Measurements from ENCODE around the gene PRRT1. TPM values are rescaled to one million over a fixed set of nuclear protein-coding genes. Genes with fewer than 3 reads are reported as not detected.
A peak's percentile ranks its signal among the peaks of the same experiment; 100 is the strongest.

PRRT1 gene
- total and polyA plus RNA-seq, 2 of the 4 experiments (the other 2 are of a cell fraction) = 0.99 TPM; not detected in 1

DNA sequence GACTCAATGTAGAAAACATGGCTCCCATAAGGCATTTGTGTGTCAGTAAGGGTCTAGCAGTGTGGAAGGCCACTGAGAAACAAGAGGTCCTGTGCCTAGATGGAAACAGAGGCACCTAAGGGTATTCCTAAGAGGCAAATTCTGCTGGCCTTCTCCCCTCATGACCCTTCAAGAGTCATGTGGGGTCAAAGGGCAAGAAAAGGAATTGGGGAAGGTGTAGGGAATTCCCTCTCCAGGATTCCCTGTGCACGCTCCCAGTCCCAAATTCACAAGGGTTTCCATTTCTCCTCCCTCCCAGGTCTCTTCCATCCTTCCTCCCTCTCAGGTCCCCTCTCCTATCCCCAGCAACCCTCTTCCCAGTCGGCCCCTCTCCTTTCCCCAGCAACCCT lies 23.6 kb upstream of the PRRT1 start:
- H3K36me3 ChIP-seq (ENCODE audit: control insufficient read depth, insufficient read depth, low read length) = peaks cover 14% of the 10 kb centered on the region
- BruUV-seq (replicated peaks) = no TSS peak
- peak overlapping the region; percentile 95 for H3K9ac ChIP-seq (ENCODE audit: low read depth, low read length)
- H3K9me3 ChIP-seq (ENCODE audit: control insufficient read depth, insufficient read depth, low read length) = no peaks in the 10 kb centered on the region
- peak overlapping the region; percentile 98 for H3K4me2 ChIP-seq (ENCODE audit: low read depth, low read length)
- H3K27me3 ChIP-seq (ENCODE audit: control insufficient read depth, insufficient read depth, low read length) = no peaks in the 10 kb centered on the region
- H2BK15ac ChIP-seq (ENCODE audit: low read depth, low read length) = no peak overlapping the region
- H3K4me3 ChIP-seq (ENCODE audit: insufficient read depth, low read depth, low read length) = peak overlapping the region; percentile 76
- ATAC-seq (ENCODE audit: low read depth) (no peak), DNase-seq (no peak)
- peak overlapping the region; percentile 47 to 76; a peak in 2 of 4 replicates for H4K8ac ChIP-seq (ENCODE audit: low read depth in 2 of 2, low read length in 2 of 2)
- peaks cover 30% of the 10 kb centered on the region for H3K9me1 ChIP-seq (ENCODE audit: insufficient read depth, low read length)
- peaks cover 7% of the 10 kb centered on the region for H3K4me1 ChIP-seq (ENCODE audit: control insufficient read depth, insufficient read depth, low read length)
- H2AK5ac ChIP-seq (ENCODE audit: low read depth, low read length) = peak overlapping the region; percentile 97
- peaks cover 3% of the 10 kb centered on the region; the same call in 1 of the 2 replicates for H4K20me1 ChIP-seq (ENCODE audit: insufficient read depth, low read length)
- peak overlapping the region; percentile 99 for H2AK9ac ChIP-seq (replicated peaks; ENCODE audit: low read depth, low read length, poor library complexity)
- peak overlapping the region; percentile 82; the same call in 1 of the 2 replicates for H4K91ac ChIP-seq (ENCODE audit: insufficient read depth, low read depth, low read length)
- peak overlapping the region; percentile 82 for H2BK5ac ChIP-seq (ENCODE audit: low read depth, low read length, poor library complexity, severe bottlenecking)
- intact Hi-C loops (cut with micrococcal nuclease) = loop anchor here (5.0 kb wide), 1 partner anchor 58 kb away; no protein-coding TSS in a partner anchor
- CTCF ChIA-PET = no interaction called here
- H2AFZ ChIP-seq (replicated peaks; ENCODE audit: low read length, poor library complexity) = peak overlapping the region; percentile 93
- H3K23ac ChIP-seq (ENCODE audit: low read depth, low read length) = peak overlapping the region; percentile 92
- H3K27ac ChIP-seq (ENCODE audit: insufficient read depth, low read length) = peak overlapping the region; percentile 96
- peaks cover 35 to 71% of the 10 kb centered on the region in 2 experiments for H3K79me1 ChIP-seq (ENCODE audit: low read depth in 1 of 2, low read length in 2 of 2)
- no peak for TF ChIP-seq BHLHE40 (IDR thresholded peaks at IDR 0.05; ENCODE audit: low read depth, low read length)
- TF ChIP-seq MAZ (IDR thresholded peaks at IDR 0.05; ENCODE audit: borderline replicate concordance, low read depth, low read length) = 0 out of 2 replicates have a peak, but pooled peaks have one; percentile 8
- H2BK120ac ChIP-seq (ENCODE audit: low read depth, low read length) = no peak overlapping the region
- no peak overlapping the region for H2BK20ac ChIP-seq (ENCODE audit: low read depth, low read length)
- peak overlapping the region; percentile 77; the same call in 1 of the 2 replicates for H3K56ac ChIP-seq (ENCODE audit: extremely low read depth, insufficient read depth, low read length)
- H3K18ac ChIP-seq (ENCODE audit: low read depth, low read length) = no peak overlapping the region; the same call in 1 of the 2 replicates
- no CpG with 5 or more reads among the region's 2 CpGs for WGBS, 2 experiments (ENCODE audit: extremely low coverage in 2 of 2, insufficient read length in 1 of 2)
- dilution Hi-C loops (cut with HindIII; ENCODE audit: low sequenced_read_pairs, unreplicated experiment) = no loop called here
- no peak overlapping the region for H4K5ac ChIP-seq (ENCODE audit: low read depth, low read length)
- in situ Hi-C loops (cut with MboI; ENCODE audit: low sequenced_read_pairs) = loop anchor here (10.0 to 25.0 kb wide), 2 partner anchors 201 to 787 kb away; partner anchors contain the start of genes BRD2, DXO and HLA-DMA
- peak overlapping the region; percentile 87 for H3K14ac ChIP-seq (replicated peaks; ENCODE audit: low read depth, low read length)
- H3K4ac ChIP-seq (ENCODE audit: low read depth, low read length) = peak overlapping the region; percentile 96
- POLR2A ChIA-PET (ENCODE audit: unreplicated experiment) = no interaction called here

All from IMR-90 (cell line).